ENCODE measurements around the gene H2AZ2. TPM values are rescaled to one million over a fixed set of nuclear protein-coding genes. Genes with fewer than 3 reads are reported as not detected.
"Not testable (repeated sequence)": the region's sequence is repeated elsewhere in the genome, so short reads cannot be mapped to it uniquely, and the experiment has no call there.

H2AZ2 gene
- polyA plus RNA-seq, 1 donor from 2014 or later = 148 TPM

GRCh38 chr7:44849885-44850544 lies 2.1 kb upstream of the H2AZ2 start:
- H3K36me3 Mint-ChIP-seq = peaks cover 2% of the 10 kb centered on the region
- peak overlapping the region in 1 of 3 donors; percentile 22 for H3K27ac Mint-ChIP-seq
- H3K9me3 Mint-ChIP-seq = no peaks in the 10 kb centered on the region
- peak overlapping the region; percentile 46 to 95 (median 81) for H3K4me3 Mint-ChIP-seq
- H3K4me1 Mint-ChIP-seq = peaks cover 17 to 24% (median 22%) of the 10 kb centered on the region in 3 donors
- H3K27me3 Mint-ChIP-seq = no peaks in the 10 kb centered on the region

GRCh38 chr7:44849259-44849884 lies 1.5 kb upstream of the H2AZ2 start:
- Mint-ChIP-seq H3K36me3 (peaks cover 2% of the 10 kb centered on the region), H3K9me3 (no peaks in the 10 kb centered on the region), H3K4me1 (peaks cover 21 to 25% (median 22%) of the 10 kb centered on the region in 3 donors), H3K27ac (peak overlapping the region in 1 of 3 donors; percentile 94), H3K4me3 (peak overlapping the region; percentile 90 to 95 (median 94)), H3K27me3 (no peaks in the 10 kb centered on the region)

GRCh38 chr7:44847509-44847919 lies 373 bp downstream of the H2AZ2 start:
- Mint-ChIP-seq H3K27me3 (no peaks in the 10 kb centered on the region), H3K9me3 (no peaks in the 10 kb centered on the region), H3K27ac (peak overlapping the region; percentile 94 to 99 (median 98)), H3K4me3 (peak overlapping the region; percentile 90 to 98 (median 95)), H3K4me1 (peaks cover 22 to 28% (median 23%) of the 10 kb centered on the region in 3 donors), H3K36me3 (peaks cover 2% of the 10 kb centered on the region)

GRCh38 chr7:44846816-44847508 lies 925 bp downstream of the H2AZ2 start:
- H3K4me1 Mint-ChIP-seq = peaks cover 22 to 29% (median 23%) of the 10 kb centered on the region in 3 donors
- no peaks in the 10 kb centered on the region for H3K9me3 Mint-ChIP-seq
- H3K4me3 Mint-ChIP-seq = peak overlapping the region; percentile 90 to 98 (median 95)
- H3K27me3 Mint-ChIP-seq = no peaks in the 10 kb centered on the region
- H3K36me3 Mint-ChIP-seq = peaks cover 2% of the 10 kb centered on the region
- peak overlapping the region; percentile 94 to 99 (median 98) for H3K27ac Mint-ChIP-seq

- not testable (repeated sequence) for H3K27me3 Mint-ChIP-seq, H3K9me3 Mint-ChIP-seq, H3K36me3 Mint-ChIP-seq
- Mint-ChIP-seq H3K4me3 (peak overlapping the region; percentile 90 to 98 (median 95)), H3K27ac (peak overlapping the region; percentile 94 to 99 (median 98)), H3K4me1 (peaks cover 22 to 29% (median 27%) of the 10 kb centered on the region in 3 donors)
Observed at GRCh38 chr7:44846390-44846789, 1.5 kb downstream of the H2AZ2 start.

GRCh38 chr7:44845451-44845850 lies 2.4 kb downstream of the H2AZ2 start:
- H3K27me3 Mint-ChIP-seq = no peaks in the 10 kb centered on the region
- peak overlapping the region in 2 of 4 donors; percentile 11 to 98 for H3K4me3 Mint-ChIP-seq
- peak overlapping the region in 2 of 3 donors; percentile 94 to 98 for H3K27ac Mint-ChIP-seq
- peaks cover 22 to 29% (median 27%) of the 10 kb centered on the region in 3 donors for H3K4me1 Mint-ChIP-seq
- no peaks in the 10 kb centered on the region for H3K9me3 Mint-ChIP-seq
- H3K36me3 Mint-ChIP-seq = peaks cover 4% of the 10 kb centered on the region

GRCh38 chr7:44843440-44843839 lies 4.4 kb downstream of the H2AZ2 start:
- not testable (repeated sequence) for H3K36me3 Mint-ChIP-seq, H3K4me3 Mint-ChIP-seq, H3K27me3 Mint-ChIP-seq, H3K27ac Mint-ChIP-seq, H3K9me3 Mint-ChIP-seq
- peaks cover 24 to 28% (median 26%) of the 10 kb centered on the region in 3 donors for H3K4me1 Mint-ChIP-seq

GRCh38 chr7:44842675-44843074 lies 5.2 kb downstream of the H2AZ2 start:
- H3K9me3 Mint-ChIP-seq, H3K27ac Mint-ChIP-seq: not testable (repeated sequence)
- H3K4me1 Mint-ChIP-seq = peaks cover 22 to 23% (median 23%) of the 10 kb centered on the region in 3 donors

GRCh38 chr7:44838751-44839150 lies 9.1 kb downstream of the H2AZ2 start:
- Mint-ChIP-seq H3K27ac (peak overlapping the region in 1 of 3 donors; percentile 54), H3K4me3 (no peak overlapping the region), H3K9me3 (no peaks in the 10 kb centered on the region), H3K4me1 (peaks cover 6% of the 10 kb centered on the region in 3 donors), H3K27me3 (no peaks in the 10 kb centered on the region), H3K36me3 (peaks cover 6% of the 10 kb centered on the region)

More at GRCh38 chr7:44842675-44843074, 5.2 kb downstream of the H2AZ2 start:
- H3K4me3 Mint-ChIP-seq, H3K36me3 Mint-ChIP-seq, H3K27me3 Mint-ChIP-seq: not testable (repeated sequence)

GRCh38 chr7:44827567-44827966 lies 20.3 kb downstream of the H2AZ2 start:
- H3K4me3 Mint-ChIP-seq = no peak overlapping the region
- no peaks in the 10 kb centered on the region for H3K27me3 Mint-ChIP-seq
- H3K4me1 Mint-ChIP-seq = peaks cover 0 to 3% (median 0%) of the 10 kb centered on the region in 3 donors
- H3K27ac Mint-ChIP-seq = peak overlapping the region in 2 of 3 donors; percentile 67 to 81
- no peaks in the 10 kb centered on the region for H3K9me3 Mint-ChIP-seq
- peaks cover 3% of the 10 kb centered on the region for H3K36me3 Mint-ChIP-seq

GRCh38 chr7:44824894-44825526 lies 22.9 kb downstream of the H2AZ2 start:
- peaks cover 0 to 3% (median 0%) of the 10 kb centered on the region in 3 donors for H3K4me1 Mint-ChIP-seq
- peak overlapping the region in 2 of 3 donors; percentile 10 to 41 for H3K27ac Mint-ChIP-seq
- no peaks in the 10 kb centered on the region for H3K9me3 Mint-ChIP-seq
- H3K4me3 Mint-ChIP-seq = no peak overlapping the region
- no peaks in the 10 kb centered on the region for H3K27me3 Mint-ChIP-seq
- H3K36me3 Mint-ChIP-seq = peaks cover 3% of the 10 kb centered on the region

- Mint-ChIP-seq H3K36me3 (peaks cover 2% of the 10 kb centered on the region), H3K27ac (peak overlapping the region in 1 of 3 donors; percentile 82), H3K4me3 (no peak overlapping the region), H3K9me3 (no peaks in the 10 kb centered on the region), H3K4me1 (peaks cover 0 to 3% (median 0%) of the 10 kb centered on the region in 3 donors), H3K27me3 (no peaks in the 10 kb centered on the region)
Observed at GRCh38 chr7:44823255-44823781, 24.6 kb downstream of the H2AZ2 start.

GRCh38 chr7:44819292-44819691 lies 28.6 kb downstream of the H2AZ2 start:
- Mint-ChIP-seq H3K9me3 (no peaks in the 10 kb centered on the region), H3K27me3 (no peaks in the 10 kb centered on the region), H3K4me1 (peaks cover 0 to 3% (median 2%) of the 10 kb centered on the region in 3 donors), H3K36me3 (no peaks in the 10 kb centered on the region), H3K27ac (no peak overlapping the region), H3K4me3 (no peak overlapping the region)

- Mint-ChIP-seq H3K36me3 (no peaks in the 10 kb centered on the region), H3K27ac (no peak overlapping the region)
Observed at GRCh38 chr7:44814919-44815318, 33.0 kb downstream of the H2AZ2 start.

More at GRCh38 chr7:44814919-44815318, 33.0 kb downstream of the H2AZ2 start:
- Mint-ChIP-seq H3K4me3 (no peak overlapping the region), H3K27me3 (no peaks in the 10 kb centered on the region), H3K4me1 (peaks cover 0 to 2% (median 2%) of the 10 kb centered on the region in 3 donors), H3K9me3 (no peaks in the 10 kb centered on the region)
